H1 (cell line): ENCODE measurements around the gene GSDME. TPM values are rescaled to one million over a fixed set of nuclear protein-coding genes. Genes with fewer than 3 reads are reported as not detected.

ENCODE experiments used
- CTCF ChIA-PET: fragments of 300-600 bp; sonication (Branson Sonifier 250); formaldehyde crosslinking; loops from one replicate; lab custom pipeline; 2021; ENCODE audit not compliant: partially characterized antibody; lab: Charles Lee
- POLR2A ChIA-PET: fragments of 300-600 bp; sonication (Branson Sonifier 250); formaldehyde crosslinking; loops from one replicate; lab custom pipeline; 2021; ENCODE audit warnings: inconsistent platforms; ENCODE audit not compliant: partially characterized antibody; lab: Charles Lee
- DNase-seq, 2 experiments: peaks; one replicate each; pipeline versions ENCODE4 v3.0.0 to v3.0.0-alpha.2; 2010 to 2022; ENCODE audit warnings: low spot score in 2 of 2, low read depth in 1 of 2, mixed read lengths in 1 of 2
- FAIRE-seq: peaks from 2 replicates; lab custom pipeline; 2011; peaks lifted over from hg19 to GRCh38; lab: Jason Lieb, UNC
- H2AFZ ChIP-seq: 2 replicates; pipeline ENCODE4 v1.8.1; 2012; ENCODE audit warnings: low read length, inconsistent platforms
- H2AK5ac ChIP-seq: 2 replicates; pipeline ENCODE4 v1.6.1; 2013; ENCODE audit warnings: low read depth, low read length
- H2BK120ac ChIP-seq: replicated peaks from 2 replicates; pipeline ENCODE3; 2013; ENCODE audit warnings: low read depth, low read length, inconsistent platforms
- H2BK12ac ChIP-seq: 2 replicates; pipeline ENCODE4 v1.6.1; 2013; ENCODE audit warnings: low read depth, low read length
- H2BK15ac ChIP-seq: 2 replicates; pipeline ENCODE4 v1.6.1; 2013; ENCODE audit warnings: low read length
- H2BK20ac ChIP-seq: 2 replicates; pipeline ENCODE4 v1.6.1; 2013; ENCODE audit warnings: low read length
- H2BK5ac ChIP-seq: 2 replicates; pipeline ENCODE4 v1.6.1; 2013; ENCODE audit warnings: low read depth, low read length
- H3K14ac ChIP-seq: 2 replicates; pipeline ENCODE4 v1.6.1; 2013; ENCODE audit warnings: inconsistent platforms; ENCODE audit not compliant: insufficient read length
- H3K18ac ChIP-seq: 2 replicates; pipeline ENCODE4 v1.6.1; 2013; ENCODE audit warnings: low read length; ENCODE audit errors: extremely low read depth
- H3K23ac ChIP-seq: 2 replicates; pipeline ENCODE4 v1.6.1; 2013; ENCODE audit warnings: inconsistent platforms; ENCODE audit not compliant: insufficient read length
- H3K23me2 ChIP-seq: 2 replicates; pipeline ENCODE4 v1.6.1; 2013; ENCODE audit warnings: low read depth, low read length
- H3K27ac ChIP-seq: 2 replicates; pipeline ENCODE4 v1.6.1; 2011; ENCODE audit warnings: low read depth, low read length, inconsistent platforms
- H3K27me3 ChIP-seq, 4 experiments: replicated peaks in 1 of 4; 1 replicate in 1 of 4; 2 replicates in 3 of 4; pipeline versions ENCODE4 v1.6.1 to v1.8.1; 2011 to 2013; ENCODE audit warnings: low read length in 3 of 4, mild to moderate bottlenecking in 3 of 4, inconsistent platforms in 2 of 4, mixed read lengths in 2 of 4, moderate library complexity in 1 of 4; ENCODE audit not compliant: control insufficient read depth in 3 of 4, insufficient read depth in 3 of 4; ENCODE audit errors: extremely low read depth in 1 of 4
- H3K36me3 ChIP-seq, 4 experiments: 2 replicates each; pipeline versions ENCODE4 v1.6.1 to v1.8.1; 2011 to 2013; ENCODE audit warnings: mild to moderate bottlenecking in 4 of 4, low read length in 3 of 4, moderate library complexity in 2 of 4, control low read depth in 1 of 4, inconsistent platforms in 1 of 4; ENCODE audit not compliant: insufficient read depth in 4 of 4, control insufficient read depth in 2 of 4
- H3K4ac ChIP-seq: replicated peaks from 2 replicates; pipeline ENCODE3; 2013; ENCODE audit warnings: low read length, low read depth, mixed read lengths, inconsistent platforms; ENCODE audit not compliant: insufficient read length
- H3K4me1 ChIP-seq, 4 experiments: replicated peaks in 1 of 4; 1 replicate in 1 of 4; 2 replicates in 3 of 4; pipeline versions ENCODE4 v1.6.1 to v1.8.1; 2011 to 2013; ENCODE audit warnings: low read length in 3 of 4, inconsistent platforms in 2 of 4, mixed read lengths in 1 of 4; ENCODE audit not compliant: insufficient read depth in 4 of 4, control insufficient read depth in 3 of 4
- H3K4me2 ChIP-seq, 2 experiments: 2 replicates each; pipeline versions ENCODE4 v1.6.1 to v1.8.1; 2011 to 2013; ENCODE audit warnings: low read depth in 2 of 2, low read length in 2 of 2, control low read depth in 1 of 2, inconsistent platforms in 1 of 2, mild to moderate bottlenecking in 1 of 2; ENCODE audit not compliant: insufficient read depth in 1 of 2
- H3K4me3 ChIP-seq, 4 experiments: fragments of 200-600, 300-600 bp in 1 of 4; sonication (generic), shearing (Covaris generic), sonication (Bioruptor Twin) in 1 of 4; 2 replicates each; pipeline versions ENCODE4 v1.5.1 to v1.8.1; 2011 to 2016; ENCODE audit warnings: low read length in 4 of 4, low read depth in 3 of 4, control low read depth in 2 of 4, inconsistent platforms in 2 of 4, mild to moderate bottlenecking in 2 of 4, mixed read lengths in 1 of 4, moderate library complexity in 1 of 4; ENCODE audit not compliant: insufficient read depth in 2 of 4; ENCODE audit errors: extremely low read depth in 1 of 4
- H3K56ac ChIP-seq: replicated peaks from 2 replicates; pipeline ENCODE3; 2013; ENCODE audit warnings: low read depth, mild to moderate bottlenecking, mixed read lengths, low read length, inconsistent platforms; ENCODE audit not compliant: insufficient read length
- H3K79me1 ChIP-seq: 2 replicates; pipeline ENCODE4 v1.6.1; 2013; ENCODE audit warnings: low read depth, low read length, control low read depth
- H3K79me2 ChIP-seq, 2 experiments: 2 replicates each; pipeline versions ENCODE4 v1.6.1 to v1.8.1; 2012 to 2013; ENCODE audit warnings: low read length in 2 of 2, mild to moderate bottlenecking in 2 of 2, inconsistent platforms in 1 of 2; ENCODE audit not compliant: insufficient read depth in 2 of 2, control insufficient read depth in 1 of 2
- H3K9ac ChIP-seq, 4 experiments: replicated peaks in 1 of 4; 1 replicate in 1 of 4; 2 replicates in 3 of 4; pipeline versions ENCODE4 v1.6.1 to v1.8.1; 2011 to 2013; ENCODE audit warnings: low read depth in 3 of 4, low read length in 3 of 4, control low read depth in 2 of 4, mild to moderate bottlenecking in 2 of 4, moderate library complexity in 2 of 4, inconsistent platforms in 1 of 4; ENCODE audit errors: extremely low read depth in 1 of 4
- H3K9me3 ChIP-seq, 2 experiments: 2 replicates each; pipeline versions ENCODE4 v1.6.1 to v1.8.1; 2012 to 2013; ENCODE audit warnings: mild to moderate bottlenecking in 2 of 2, moderate library complexity in 2 of 2, control low read depth in 1 of 2, inconsistent platforms in 1 of 2, low read depth in 1 of 2, low read length in 1 of 2, mixed read lengths in 1 of 2; ENCODE audit not compliant: insufficient read depth in 2 of 2
- H4K20me1 ChIP-seq, 2 experiments: replicated peaks in 1 of 2; 2 replicates each; pipeline versions ENCODE3 to v1.8.1; 2011 to 2013; ENCODE audit warnings: inconsistent platforms in 2 of 2, low read length in 2 of 2, mild to moderate bottlenecking in 1 of 2; ENCODE audit not compliant: insufficient read depth in 2 of 2, control insufficient read depth in 1 of 2
- H4K5ac ChIP-seq: 2 replicates; pipeline ENCODE4 v1.6.1; 2013; ENCODE audit warnings: low read length, low read depth, mixed read lengths, inconsistent platforms; ENCODE audit not compliant: insufficient read length
- H4K8ac ChIP-seq: 2 replicates; pipeline ENCODE4 v1.8.0; 2013; ENCODE audit warnings: mild to moderate bottlenecking, moderate library complexity, low read length, inconsistent platforms; ENCODE audit not compliant: insufficient read depth; ENCODE audit errors: extremely low read depth
- H4K91ac ChIP-seq: replicated peaks from 2 replicates; pipeline ENCODE3; 2013; ENCODE audit warnings: low read length, mixed read lengths, inconsistent platforms; ENCODE audit not compliant: insufficient read length
- ATF3 ChIP-seq: IDR thresholded peaks from 2 replicates; pipeline ENCODE4 v1.6.1; 2011; ENCODE audit warnings: low read depth, mild to moderate bottlenecking, low read length; ENCODE audit not compliant: insufficient read depth
- BRCA1 ChIP-seq: IDR thresholded peaks from 2 replicates; pipeline ENCODE4 v1.6.1; 2012; ENCODE audit warnings: low read depth, low read length, improper control_type of control experiment
- GTF2F1 ChIP-seq: IDR thresholded peaks from 2 replicates; pipeline ENCODE4 v1.6.1; 2012; ENCODE audit warnings: low read depth, low read length, improper control_type of control experiment, borderline replicate concordance
- JUN ChIP-seq: IDR thresholded peaks from 2 replicates; pipeline ENCODE4 v1.6.1; 2011; ENCODE audit warnings: low read depth, mild to moderate bottlenecking, improper control_type of control experiment, low read length
- POU5F1 ChIP-seq: IDR thresholded peaks from 2 replicates; pipeline ENCODE4 v1.6.1; 2011; ENCODE audit warnings: low read depth, mild to moderate bottlenecking, low read length, moderate library complexity
- RBBP5 ChIP-seq: IDR thresholded peaks from 2 replicates; pipeline ENCODE4 v1.7.1; 2012; ENCODE audit warnings: low read depth, mild to moderate bottlenecking, inconsistent platforms, low read length, moderate library complexity, borderline replicate concordance
- SP2 ChIP-seq: IDR thresholded peaks from 2 replicates; pipeline ENCODE4 v1.6.1; 2012; ENCODE audit warnings: mild to moderate bottlenecking, low read length, inconsistent platforms
- SRF ChIP-seq: IDR thresholded peaks from 2 replicates; pipeline ENCODE4 v1.6.1; 2011; ENCODE audit warnings: mild to moderate bottlenecking, low read depth, low read length, moderate library complexity
- USF2 ChIP-seq: IDR thresholded peaks from 2 replicates; pipeline ENCODE4 v1.6.1; 2011; ENCODE audit warnings: low read length, improper control_type of control experiment
- YY1 ChIP-seq: IDR thresholded peaks from 2 replicates; pipeline ENCODE4 v1.6.1; 2011; ENCODE audit warnings: low read depth, mild to moderate bottlenecking, low read length
- ZNF274 ChIP-seq: IDR thresholded peaks from 2 replicates; pipeline ENCODE4 v1.7.0; 2012; ENCODE audit warnings: low read length, borderline replicate concordance; ENCODE audit errors: extremely low read depth
- whole genome bisulfite sequencing, 2 experiments: shearing (Covaris generic) in 1 of 2; methylation state at CpG; one replicate each; pipeline versions ENCODE4 v1.1.6 to v1.1.7; 2013 to 2015; ENCODE audit warnings: low lambda C conversion rate in 2 of 2, mixed read lengths in 2 of 2, inconsistent platforms in 1 of 2, low coverage in 1 of 2, missing lambda C conversion rate in 1 of 2; ENCODE audit not compliant: insufficient replicate concordance in 2 of 2, insufficient coverage in 1 of 2, insufficient read length in 1 of 2; ENCODE audit errors: extremely low coverage in 1 of 2, missing lambda C conversion rate in 1 of 2; 5-methylcytosine and 5-hydroxymethylcytosine counted together
- polyA plus RNA-seq, 7 experiments: library from polyadenylated mRNA; depleted of rRNA in 3 of 7; stranded (reverse) in 5 of 7; unstranded in 2 of 7; fragments of >200 nt in 5 of 7; fragments of 200-250 nt in 2 of 7; gene quantifications; 1 replicate in 5 of 7; 2 replicates in 1 of 7; 4 replicates in 1 of 7; pipeline versions ENCODE4 v1.2.1 to v1.2.3, GENCODE V29; 2011 to 2013; ENCODE audit warnings: missing spikeins in 2 of 7, mixed read lengths in 2 of 7
- total RNA-seq: library from RNA; stranded (reverse); fragmentation: NEBNext Ultra II Directional; extraction: Animal tissue kit (Norgen Biotek cat#: 25700); gene quantifications from 2 replicates; pipeline ENCODE4 v1.2.1, GENCODE V29; 2021

Gene GSDME
- total and polyA plus RNA-seq, 2 of the 8 experiments (the other 6 are each of a cell fraction or from before 2014, with no cell fraction given), result 5.4 to 7.6 TPM

GRCh38 chr7:24788961-24789576 is 31.8 kb upstream of the GSDME start:
- Histone ChIP-seq H3K36me3 (no peaks in the 10 kb centered on the region), H3K14ac (no peak overlapping the region), H3K23ac (no peak overlapping the region), H2BK120ac (no peak overlapping the region), H3K4me1 (no peaks in the 10 kb centered on the region), H3K9ac (no peak overlapping the region), H3K79me2 (no peaks in the 10 kb centered on the region), H3K56ac (no peak overlapping the region), H2BK12ac (no peak overlapping the region), H2AFZ (no peak overlapping the region), H4K5ac (no peak overlapping the region), H4K91ac (no peak overlapping the region), H3K4me2 (no peak overlapping the region), H2BK15ac (no peak overlapping the region), H3K4ac (no peak overlapping the region), H3K27ac (no peak overlapping the region), H3K23me2 (no peaks in the 10 kb centered on the region)
- DNase-seq (no peak), FAIRE-seq (no peak)
- TF ChIP-seq BRCA1, result no peak
- TF ChIP-seq RBBP5, result no peak
- TF ChIP-seq SP2, result no peak
- TF ChIP-seq GTF2F1, result no peak
- TF ChIP-seq USF2, result no peak
- no peak for TF ChIP-seq SRF
- TF ChIP-seq YY1, result no peak
- TF ChIP-seq ATF3, result no peak
- no peak for TF ChIP-seq POU5F1
- no peak for TF ChIP-seq ZNF274
- no peak for TF ChIP-seq JUN
- TF ChIP-seq, all 59 proteins: peak for 0
- Histone ChIP-seq H3K9me3 (peaks cover 3 to 12% of the 10 kb centered on the region in 2 experiments; a peak in 3 of 4 replicates), H3K4me3 (no peak overlapping the region), H4K8ac (no peak overlapping the region), H4K20me1 (no peaks in the 10 kb centered on the region), H3K79me1 (no peaks in the 10 kb centered on the region), H3K18ac (no peak overlapping the region), H2BK20ac (no peak overlapping the region), H2AK5ac (no peak overlapping the region), H3K27me3 (no peaks in the 10 kb centered on the region), H2BK5ac (no peak overlapping the region)
- ChIA-PET CTCF (interaction anchor here (0.9 to 1.1 kb wide), 3 partner anchors 20 to 260 kb away, joined by 3 read pairs; no protein-coding TSS in a partner anchor), POLR2A (no interaction called here)
- 79% methylated on average over 10 of the region's 10 CpGs; no CpG with 5 or more reads in 1 of the 2 experiments for WGBS, 2 experiments
